ENCODE measurements around the gene RGPD8. TPM values are rescaled to one million over a fixed set of nuclear protein-coding genes. Genes with fewer than 3 reads are reported as not detected.

The RGPD8 gene
- total and polyA plus RNA-seq, 7 experiments from 2014 or later: 3.6 to 50.6 (median 27.8) TPM

- Histone ChIP-seq H3K27me3 (ENCODE audit: control insufficient read depth in 2 of 2, insufficient read depth in 2 of 2, low read length in 2 of 2) (no peaks in the 10 kb centered on the region), H3K27ac (ENCODE audit: low read depth, low read length) (peak overlapping the region; percentile 41), H3K4me3 (ENCODE audit: low read length) (peak overlapping the region; percentile 73), H3K9me3 (ENCODE audit: control insufficient read depth in 2 of 3, low read length in 3 of 3) (no peaks in the 10 kb centered on the region), H3K36me3 (ENCODE audit: control insufficient read depth in 2 of 3, insufficient read depth in 3 of 3, low read length in 3 of 3) (peaks cover 0 to 5% (median 0%) of the 10 kb centered on the region in 3 experiments), H3K4me1 (ENCODE audit: control insufficient read depth in 2 of 2, insufficient read depth in 2 of 2, low read length in 2 of 2) (peaks cover 14 to 16% of the 10 kb centered on the region in 2 donors)
- Mint-ChIP-seq H3K9me3 (peaks cover 0 to 1% (median 0%) of the 10 kb centered on the region in 11 donors), H3K27ac (peak overlapping the region in 8 of 9 donors; percentile 75 to 95 (median 89)), H3K4me3 (peak overlapping the region; percentile 88 to 99 (median 94)), H3K4me1 (peaks cover 17 to 29% (median 20%) of the 10 kb centered on the region in 7 donors), H3K36me3 (peaks cover 0 to 6% (median 0%) of the 10 kb centered on the region in 5 donors), H3K27me3 (peaks cover 0 to 4% (median 0%) of the 10 kb centered on the region in 5 donors)
- ATAC-seq: no peak
- ChIA-PET POLR2A (interaction anchor here (0.6 to 1.4 kb wide), 5 partner anchors 61 to 307 kb away, joined by 3 to 5 read pairs (median 3); no protein-coding TSS in a partner anchor), CTCF (interaction anchor here (0.8 to 3.4 kb wide), 11 partner anchors 8 to 246 kb away, joined by 3 to 17 read pairs (median 4); partner anchors contain the start of gene CHCHD5)
- DNase-seq: peak in 4 of 9 donors; percentile 5 to 30 (median 20)
- intact Hi-C loops (cut with micrococcal nuclease): loop anchor here (1.0 to 5.0 kb wide), 15 partner anchors 48 to 596 kb away; partner anchors contain the start of genes POLR1B (in 2 of the 2), SLC20A1 (in 2 of the 2), ZC3H6 (in 2 of the 2) and ZC3H8 (in 2 of the 2)
These were observed 47.1 kb upstream of the RGPD8 start for GRCh38 chr2:112480530-112481049.

- ChIA-PET POLR2A (no interaction called here), CTCF (no interaction called here)
- Histone ChIP-seq H3K27ac (ENCODE audit: low read depth, low read length) (no peak overlapping the region), H3K36me3 (ENCODE audit: control insufficient read depth in 2 of 3, insufficient read depth in 3 of 3, low read length in 3 of 3) (no peaks in the 10 kb centered on the region), H3K4me3 (ENCODE audit: low read length) (no peak overlapping the region), H3K9me3 (ENCODE audit: control insufficient read depth in 2 of 3, low read length in 3 of 3) (no peaks in the 10 kb centered on the region), H3K4me1 (ENCODE audit: control insufficient read depth in 2 of 2, insufficient read depth in 2 of 2, low read length in 2 of 2) (peaks cover 4 to 7% of the 10 kb centered on the region in 2 donors), H3K27me3 (ENCODE audit: control insufficient read depth in 2 of 2, insufficient read depth in 2 of 2, low read length in 2 of 2) (no peaks in the 10 kb centered on the region)
- peaks cover 0 to 4% (median 0%) of the 10 kb centered on the region in 5 donors for H3K27me3 Mint-ChIP-seq
- H3K27ac Mint-ChIP-seq: no peak overlapping the region
- H3K4me1 Mint-ChIP-seq: peaks cover 5 to 9% (median 7%) of the 10 kb centered on the region in 7 donors
- no peaks in the 10 kb centered on the region for H3K36me3 Mint-ChIP-seq
- DNase-seq: no peak
- no peaks in the 10 kb centered on the region for H3K9me3 Mint-ChIP-seq
- no peak for ATAC-seq
- H3K4me3 Mint-ChIP-seq: no peak overlapping the region
- intact Hi-C loops (cut with micrococcal nuclease): no loop called here
These were observed 43.0 kb upstream of the RGPD8 start for GRCh38 chr2:112476434-112476833.

- no peak for ATAC-seq
- no peak overlapping the region for H3K27ac ChIP-seq (ENCODE audit: low read depth, low read length)
- Mint-ChIP-seq H3K4me3 (no peak overlapping the region), H3K4me1 (no peaks in the 10 kb centered on the region), H3K9me3 (no peaks in the 10 kb centered on the region), H3K36me3 (no peaks in the 10 kb centered on the region), H3K27me3 (peaks cover 0 to 4% (median 0%) of the 10 kb centered on the region in 5 donors), H3K27ac (no peak overlapping the region)
- H3K36me3 ChIP-seq (ENCODE audit: control insufficient read depth in 2 of 3, insufficient read depth in 3 of 3, low read length in 3 of 3): no peaks in the 10 kb centered on the region
- H3K27me3 ChIP-seq (ENCODE audit: control insufficient read depth in 2 of 2, insufficient read depth in 2 of 2, low read length in 2 of 2): no peaks in the 10 kb centered on the region
- no peak overlapping the region for H3K4me3 ChIP-seq (ENCODE audit: low read length)
- POLR2A ChIA-PET: no interaction called here
- no peaks in the 10 kb centered on the region for H3K4me1 ChIP-seq (ENCODE audit: control insufficient read depth in 2 of 2, insufficient read depth in 2 of 2, low read length in 2 of 2)
- no peaks in the 10 kb centered on the region for H3K9me3 ChIP-seq (ENCODE audit: control insufficient read depth in 2 of 3, low read length in 3 of 3)
- CTCF ChIA-PET: interaction anchor here (0.6 kb wide), 1 partner anchor 26 kb away, joined by 3 read pairs; no protein-coding TSS in a partner anchor
- no peak for DNase-seq
- intact Hi-C loops (cut with micrococcal nuclease): no loop called here
These were observed 41.5 kb upstream of the RGPD8 start for GRCh38 chr2:112474844-112475486.

GRCh38 chr2:112472547-112473263 is 39.3 kb upstream of the RGPD8 start:
- Histone ChIP-seq H3K9me3 (ENCODE audit: control insufficient read depth in 2 of 3, low read length in 3 of 3) (no peaks in the 10 kb centered on the region), H3K27ac (ENCODE audit: low read depth, low read length) (no peak overlapping the region), H3K4me1 (ENCODE audit: control insufficient read depth in 2 of 2, insufficient read depth in 2 of 2, low read length in 2 of 2) (no peaks in the 10 kb centered on the region), H3K4me3 (ENCODE audit: low read length) (no peak overlapping the region), H3K36me3 (ENCODE audit: control insufficient read depth in 2 of 3, insufficient read depth in 3 of 3, low read length in 3 of 3) (no peaks in the 10 kb centered on the region), H3K27me3 (ENCODE audit: control insufficient read depth in 2 of 2, insufficient read depth in 2 of 2, low read length in 2 of 2) (no peaks in the 10 kb centered on the region)
- POLR2A ChIA-PET: no interaction called here
- peaks cover 0 to 16% (median 0%) of the 10 kb centered on the region in 5 donors for H3K27me3 Mint-ChIP-seq
- no peak for DNase-seq
- peak overlapping the region in 1 of 9 donors; percentile 39 for H3K27ac Mint-ChIP-seq
- intact Hi-C loops (cut with micrococcal nuclease): no loop called here
- no peak for ATAC-seq
- no peak overlapping the region for H3K4me3 Mint-ChIP-seq
- no peaks in the 10 kb centered on the region for H3K9me3 Mint-ChIP-seq
- CTCF ChIA-PET: no interaction called here
- no peaks in the 10 kb centered on the region for H3K36me3 Mint-ChIP-seq
- no peaks in the 10 kb centered on the region for H3K4me1 Mint-ChIP-seq

- Mint-ChIP-seq H3K9me3 (peaks cover 0 to 3% (median 0%) of the 10 kb centered on the region in 11 donors), H3K36me3 (no peaks in the 10 kb centered on the region), H3K27ac (no peak overlapping the region), H3K27me3 (peaks cover 10 to 65% (median 12%) of the 10 kb centered on the region in 5 donors), H3K4me3 (no peak overlapping the region), H3K4me1 (no peaks in the 10 kb centered on the region)
- no peak overlapping the region for H3K4me3 ChIP-seq (ENCODE audit: low read length)
- POLR2A ChIA-PET: interaction anchor here (0.6 kb wide), 1 partner anchor 623 kb away, joined by 4 read pairs; no protein-coding TSS in a partner anchor
- no peak for DNase-seq
- no peaks in the 10 kb centered on the region for H3K4me1 ChIP-seq (ENCODE audit: control insufficient read depth in 2 of 2, insufficient read depth in 2 of 2, low read length in 2 of 2)
- intact Hi-C loops (cut with micrococcal nuclease): no loop called here
- CTCF ChIA-PET: no interaction called here
- H3K27me3 ChIP-seq (ENCODE audit: control insufficient read depth in 2 of 2, insufficient read depth in 2 of 2, low read length in 2 of 2): no peaks in the 10 kb centered on the region
- no peak for ATAC-seq
- H3K27ac ChIP-seq (ENCODE audit: low read depth, low read length): no peak overlapping the region
- H3K36me3 ChIP-seq (ENCODE audit: control insufficient read depth in 2 of 3, insufficient read depth in 3 of 3, low read length in 3 of 3): no peaks in the 10 kb centered on the region
- no peaks in the 10 kb centered on the region for H3K9me3 ChIP-seq (ENCODE audit: control insufficient read depth in 2 of 3, low read length in 3 of 3)
These were observed 31.9 kb upstream of the RGPD8 start for GRCh38 chr2:112465382-112465781.

- Mint-ChIP-seq H3K36me3 (no peaks in the 10 kb centered on the region), H3K27ac (no peak overlapping the region), H3K4me1 (no peaks in the 10 kb centered on the region), H3K9me3 (peaks cover 0 to 3% (median 0%) of the 10 kb centered on the region in 11 donors), H3K4me3 (no peak overlapping the region), H3K27me3 (peaks cover 10 to 59% (median 12%) of the 10 kb centered on the region in 5 donors)
- Histone ChIP-seq H3K36me3 (ENCODE audit: control insufficient read depth in 2 of 3, insufficient read depth in 3 of 3, low read length in 3 of 3) (no peaks in the 10 kb centered on the region), H3K27me3 (ENCODE audit: control insufficient read depth in 2 of 2, insufficient read depth in 2 of 2, low read length in 2 of 2) (no peaks in the 10 kb centered on the region), H3K9me3 (ENCODE audit: control insufficient read depth in 2 of 3, low read length in 3 of 3) (no peaks in the 10 kb centered on the region), H3K4me1 (ENCODE audit: control insufficient read depth in 2 of 2, insufficient read depth in 2 of 2, low read length in 2 of 2) (no peaks in the 10 kb centered on the region), H3K4me3 (ENCODE audit: low read length) (no peak overlapping the region), H3K27ac (ENCODE audit: low read depth, low read length) (no peak overlapping the region)
- DNase-seq: no peak
- ATAC-seq: no peak
- intact Hi-C loops (cut with micrococcal nuclease): no loop called here
- POLR2A ChIA-PET: no interaction called here
- CTCF ChIA-PET: no interaction called here
These were observed 29.8 kb upstream of the RGPD8 start for GRCh38 chr2:112463256-112463655.
